Measurements from ENCODE around the gene PRRT1B. TPM values are rescaled to one million over a fixed set of nuclear protein-coding genes. Genes with fewer than 3 reads are reported as not detected.
"Not testable (repeated sequence)": the region's sequence is repeated elsewhere in the genome, so short reads cannot be mapped to it uniquely, and the experiment has no call there.

Gene PRRT1B
- total and polyA plus RNA-seq, 2 donors (not counting 1 experiment from before 2014, with no cell fraction given) = not detected

DNA sequence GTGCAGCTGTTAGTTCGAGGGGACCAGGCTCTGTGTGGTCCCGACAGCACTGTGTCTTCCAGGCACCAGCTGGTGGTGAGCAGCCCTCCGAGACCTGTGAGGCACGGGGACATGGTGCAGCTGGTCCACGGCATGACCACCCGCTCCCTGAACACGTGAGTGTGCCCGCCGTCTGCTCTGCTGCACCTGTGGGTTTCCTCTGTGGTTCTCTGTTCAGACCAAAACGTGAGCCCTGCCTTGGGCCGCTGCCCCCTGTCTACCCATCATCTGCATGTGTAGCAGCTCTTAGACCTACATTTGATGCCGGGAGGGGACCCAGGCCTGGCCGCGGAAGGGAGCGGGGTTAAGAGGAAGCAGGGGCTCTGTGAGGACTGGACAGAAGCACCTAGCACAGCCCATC is 32.1 kb upstream of the PRRT1B start:
- no peak overlapping the region for H3K9ac ChIP-seq (ENCODE audit: low read length)
- no peak overlapping the region for H3K4me2 ChIP-seq (replicated peaks; ENCODE audit: low read depth, low read length, poor library complexity, severe bottlenecking)
- no peaks in the 10 kb centered on the region for H3K27me3 ChIP-seq (replicated peaks in 1 of 4; ENCODE audit: control extremely low read depth in 1 of 4, control insufficient read depth in 3 of 4, insufficient read depth in 4 of 4, low read length in 3 of 4)
- no peak overlapping the region for H3K27ac ChIP-seq (ENCODE audit: low read length in 2 of 2)
- CTCF ChIA-PET = no interaction called here
- Mint-ChIP-seq H3K4me3 (no peak overlapping the region), H3K4me1 (peaks cover 5% of the 10 kb centered on the region), H3K27me3 (no peaks in the 10 kb centered on the region), H3K9me3 (ENCODE audit: insufficient read depth) (no peaks in the 10 kb centered on the region), H3K27ac (no peak overlapping the region)
- H4K20me1 ChIP-seq (ENCODE audit: control insufficient read depth, insufficient read depth, low read length, poor library complexity, severe bottlenecking) = no peaks in the 10 kb centered on the region
- TF ChIP-seq CTCF (IDR thresholded peaks at IDR 0.05) (no peak), EZH2 (IDR thresholded peaks at IDR 0.05; ENCODE audit: borderline replicate concordance, insufficient read depth, low read depth, low read length, poor library complexity, severe bottlenecking) (no peak)
- intact Hi-C loops (cut with micrococcal nuclease) = no loop called here
- 42% methylated on average over 15 of the region's 15 CpGs for WGBS (ENCODE audit: insufficient coverage)
- peaks cover 0 to 58% of the 10 kb centered on the region in 2 experiments for H3K36me3 ChIP-seq (replicated peaks in 1 of 2; ENCODE audit: control extremely low read depth in 1 of 2, control insufficient read depth in 1 of 2, extremely low read depth in 1 of 2, insufficient read depth in 2 of 2, low read length in 1 of 2)
- POLR2A ChIA-PET = no interaction called here
- H3K9me3 ChIP-seq (ENCODE audit: control extremely low read depth in 1 of 3, control insufficient read depth in 2 of 3, insufficient read depth in 1 of 3, low read length in 2 of 3) = peaks cover 0 to 21% (median 9%) of the 10 kb centered on the region in 3 donors
- H3K4me3 ChIP-seq (ENCODE audit: control extremely low read depth in 1 of 5, extremely low read depth in 1 of 5, insufficient read depth in 1 of 5, low read depth in 2 of 5, low read length in 4 of 5) = no peak overlapping the region
- DNase-seq = no peak
- no peak overlapping the region for H2AFZ ChIP-seq (ENCODE audit: insufficient read depth, low read depth, low read length, poor library complexity, severe bottlenecking)
- ATAC-seq (ENCODE audit: low read depth) = no peak
- peaks cover 0 to 18% of the 10 kb centered on the region in 2 donors for H3K4me1 ChIP-seq (ENCODE audit: control insufficient read depth in 2 of 2, insufficient read depth in 2 of 2, low read length in 2 of 2)
- no peaks in the 10 kb centered on the region for H3K79me2 ChIP-seq (ENCODE audit: control insufficient read depth, insufficient read depth, low read length)

DNA sequence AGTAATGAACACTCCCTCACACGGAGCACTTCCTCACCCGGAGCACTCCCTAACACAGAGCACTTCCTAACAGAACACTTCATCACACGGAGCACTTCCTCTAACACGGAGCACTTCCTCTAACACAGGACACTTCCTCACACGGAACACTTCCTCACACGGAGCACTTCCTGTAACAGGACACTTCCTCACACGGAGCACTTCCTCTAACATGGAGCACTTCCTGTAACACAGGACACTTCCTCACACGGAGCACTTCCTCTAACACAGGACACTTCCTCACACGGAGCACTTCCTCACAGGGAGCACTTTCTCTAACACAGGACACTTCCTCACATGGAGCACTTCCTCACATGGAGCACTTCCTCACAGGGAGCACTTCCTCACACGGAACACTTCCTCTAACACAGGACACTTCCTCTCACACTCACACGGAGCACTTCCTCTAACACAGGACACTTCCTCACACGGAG is 29.7 kb upstream of the PRRT1B start:
- H3K4me2 ChIP-seq (replicated peaks; ENCODE audit: low read depth, low read length, poor library complexity, severe bottlenecking); DNase-seq; H4K20me1 ChIP-seq (ENCODE audit: control insufficient read depth, insufficient read depth, low read length, poor library complexity, severe bottlenecking); H3K27me3 ChIP-seq (replicated peaks in 1 of 4; ENCODE audit: control extremely low read depth in 1 of 4, control insufficient read depth in 3 of 4, insufficient read depth in 4 of 4, low read length in 3 of 4); ATAC-seq (ENCODE audit: low read depth); H3K27ac Mint-ChIP-seq; H3K4me1 Mint-ChIP-seq; H3K4me3 Mint-ChIP-seq; POLR2A ChIA-PET; H3K4me3 ChIP-seq (ENCODE audit: control extremely low read depth in 1 of 5, extremely low read depth in 1 of 5, insufficient read depth in 1 of 5, low read depth in 2 of 5, low read length in 4 of 5); H3K79me2 ChIP-seq (ENCODE audit: control insufficient read depth, insufficient read depth, low read length); intact Hi-C loops (cut with micrococcal nuclease); CTCF ChIA-PET; H3K27me3 Mint-ChIP-seq; H2AFZ ChIP-seq (ENCODE audit: insufficient read depth, low read depth, low read length, poor library complexity, severe bottlenecking); H3K9me3 Mint-ChIP-seq (ENCODE audit: insufficient read depth); H3K9ac ChIP-seq (ENCODE audit: low read length): not testable (repeated sequence)
- H3K9me3 ChIP-seq (ENCODE audit: control extremely low read depth in 1 of 3, control insufficient read depth in 2 of 3, insufficient read depth in 1 of 3, low read length in 2 of 3) = peaks cover 0 to 21% (median 9%) of the 10 kb centered on the region in 3 donors
- peaks cover 0 to 18% of the 10 kb centered on the region in 2 donors for H3K4me1 ChIP-seq (ENCODE audit: control insufficient read depth in 2 of 2, insufficient read depth in 2 of 2, low read length in 2 of 2)
- peak overlapping the region; percentile 56 to 63 for H3K27ac ChIP-seq (ENCODE audit: low read length in 2 of 2)
- WGBS (ENCODE audit: insufficient coverage) = 47% methylated on average over 10 of the region's 12 CpGs
- H3K36me3 ChIP-seq (replicated peaks in 1 of 2; ENCODE audit: control extremely low read depth in 1 of 2, control insufficient read depth in 1 of 2, extremely low read depth in 1 of 2, insufficient read depth in 2 of 2, low read length in 1 of 2) = peaks cover 0 to 70% of the 10 kb centered on the region in 2 experiments
